Stromal cell of bone marrow (primary cell): Measurements from ENCODE around the gene TRAM2.
"Not testable (repeated sequence)": the region's sequence is repeated elsewhere in the genome, so short reads cannot be mapped to it uniquely, and the experiment has no call there.

Experiments used
- DNase-seq: peaks from one replicate; pipeline ENCODE4 v3.0.0-alpha.2; 2012; ENCODE audit warnings: low read depth

Gene TRAM2

DNA sequence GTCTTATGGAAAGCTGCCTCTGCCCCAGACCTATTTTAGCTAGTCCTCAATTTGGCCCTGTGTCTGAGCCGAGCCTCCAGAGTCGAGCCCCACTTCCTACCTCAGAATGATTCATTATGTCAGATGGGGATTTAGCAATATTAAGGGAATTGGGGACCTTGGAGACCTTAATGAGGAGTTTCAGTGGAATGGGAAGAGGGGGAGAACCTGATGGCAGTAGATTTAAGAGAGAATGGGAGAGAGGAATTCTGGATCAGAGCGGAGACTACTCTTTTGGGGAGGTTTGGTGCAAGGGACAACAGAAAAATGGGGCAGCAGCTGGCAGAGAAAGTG is 93.2 kb downstream of the TRAM2 start:
- no peak for DNase-seq

DNA sequence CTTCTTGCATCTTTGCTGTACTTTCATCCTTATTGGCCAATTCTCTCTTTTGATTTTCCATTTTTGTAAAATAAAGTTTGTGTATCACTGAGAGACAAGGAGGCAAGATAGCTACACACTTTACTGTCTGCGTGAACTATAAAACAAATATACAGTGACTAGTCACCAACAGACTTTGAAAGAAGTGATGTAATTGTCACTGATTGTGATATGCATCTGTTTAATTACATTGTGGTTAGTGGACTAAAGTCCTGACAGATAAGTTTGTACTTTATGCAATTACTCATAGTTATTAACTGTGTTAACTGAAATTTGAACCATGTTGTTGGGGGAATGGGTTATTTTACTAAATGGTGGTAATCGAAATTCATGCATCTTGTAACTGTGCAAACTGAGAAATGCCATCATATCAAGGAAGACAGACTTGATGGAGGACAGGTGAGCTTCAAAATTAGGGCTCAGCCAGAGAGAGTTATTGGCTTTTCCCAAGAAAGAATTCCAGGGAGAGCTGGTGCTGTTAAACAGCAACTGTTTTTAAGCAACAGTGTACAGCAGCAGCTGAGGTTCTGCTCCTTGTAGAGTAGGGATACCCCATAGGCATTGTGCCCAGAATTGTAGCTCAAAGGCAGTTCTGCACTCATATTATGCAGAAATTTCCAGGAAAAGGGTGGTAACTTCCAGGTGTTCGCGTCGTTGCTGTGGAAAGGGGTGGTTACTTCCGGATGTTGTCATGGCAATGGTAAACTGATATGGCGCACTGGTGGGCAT is 93.8 kb downstream of the TRAM2 start:
- no peak for DNase-seq

DNA sequence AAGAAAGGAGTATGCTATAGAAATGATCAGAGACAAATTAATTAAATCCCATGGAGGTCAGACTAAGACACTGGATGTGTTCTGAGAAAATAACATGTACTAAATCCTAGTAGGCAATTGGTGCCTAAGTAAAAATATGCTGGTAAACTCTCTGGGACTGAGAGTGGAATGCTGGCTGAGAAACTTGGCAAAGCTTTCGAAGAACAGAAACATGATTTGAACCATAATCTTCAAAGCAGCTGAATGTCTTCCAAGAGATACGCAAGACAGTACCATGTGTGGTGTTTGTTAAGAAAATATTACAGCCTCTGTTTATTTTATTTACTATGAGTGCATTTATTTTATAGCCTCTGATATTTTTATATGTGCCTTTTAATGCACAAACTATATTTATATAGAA is 101.6 kb downstream of the TRAM2 start:
- DNase-seq, result no peak

DNA sequence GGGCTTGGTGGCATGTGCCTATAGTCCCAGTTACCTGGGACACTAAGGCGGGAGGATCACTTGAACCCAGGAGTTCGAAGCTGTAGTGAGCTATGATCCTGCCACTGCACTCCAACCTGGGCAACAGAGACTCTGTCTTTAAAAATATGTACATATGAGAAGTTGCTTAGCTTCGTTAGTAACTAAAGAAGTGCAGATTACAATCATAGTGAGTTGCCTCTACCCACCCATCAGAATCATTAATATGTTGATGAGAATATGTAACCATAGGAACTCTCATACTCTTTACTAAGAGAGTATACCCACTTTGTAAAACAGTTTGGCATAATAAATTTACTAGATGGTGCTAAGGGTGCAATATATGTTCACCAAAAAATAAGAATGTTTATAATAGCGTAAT is 102.7 kb downstream of the TRAM2 start:
- DNase-seq, result no peak

DNA sequence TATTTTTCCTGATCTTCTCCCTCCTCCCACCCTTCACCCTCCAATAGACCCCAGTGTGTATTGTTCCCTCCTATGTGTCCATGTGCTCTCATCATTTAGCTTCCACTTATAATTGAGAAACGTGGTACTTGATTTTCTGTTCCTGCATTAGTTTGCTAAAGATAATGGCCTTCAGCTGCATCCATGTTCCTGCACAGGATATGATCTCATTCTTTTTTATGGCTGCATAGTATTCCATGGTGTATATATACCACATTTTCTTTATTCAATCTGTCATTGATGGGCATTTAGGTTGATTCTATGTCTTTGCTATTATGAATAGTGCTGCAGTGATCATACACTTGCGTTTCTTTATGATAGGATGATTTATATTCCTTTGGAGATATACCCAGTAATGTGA is 115.7 kb downstream of the TRAM2 start:
- DNase-seq, result not testable (repeated sequence)

DNA sequence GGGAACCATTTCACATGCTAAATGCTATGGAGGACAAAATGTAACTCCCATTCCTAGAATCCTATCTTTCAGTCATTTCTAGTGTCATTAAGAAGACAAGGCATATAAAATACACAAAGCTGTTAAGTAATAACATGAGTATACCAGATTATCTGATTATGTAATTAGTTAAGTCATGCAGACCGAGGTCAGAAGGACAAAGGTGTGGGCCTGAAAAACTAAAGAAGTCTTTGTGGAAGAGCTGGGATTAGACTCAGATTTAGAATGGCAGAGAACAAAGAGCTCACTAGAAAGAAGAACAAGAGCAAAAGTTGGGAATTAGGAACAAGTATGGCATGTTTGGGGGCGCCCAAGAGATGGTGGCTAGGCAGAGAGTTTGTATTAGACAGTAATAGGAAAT is 119.8 kb downstream of the TRAM2 start:
- DNase-seq, result no peak

DNA sequence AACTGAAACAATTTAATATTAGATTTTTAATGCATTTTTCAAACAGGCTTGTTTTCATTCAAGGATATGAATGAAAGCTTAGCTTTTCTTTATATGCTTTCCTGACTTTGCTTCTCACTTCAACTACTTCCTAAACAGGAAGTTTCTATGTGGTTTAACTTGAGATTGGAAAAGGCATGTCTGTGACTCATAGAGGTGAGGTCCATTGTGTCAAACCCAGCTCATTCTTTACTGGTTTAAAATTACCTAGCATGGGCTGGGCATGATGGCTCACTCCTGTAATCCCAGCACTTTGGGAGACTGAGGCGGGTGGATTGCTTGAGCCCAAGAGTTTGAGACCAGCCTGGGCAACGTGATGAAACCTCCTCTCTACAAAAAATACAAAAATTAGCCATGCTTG is 122.3 kb downstream of the TRAM2 start:
- no peak for DNase-seq
